Pancreas (tissue), 10 donors: ENCODE measurements around the gene DLGAP3. TPM values are rescaled to one million over a fixed set of nuclear protein-coding genes. Genes with fewer than 3 reads are reported as not detected.

Experiments
- ATAC-seq, 4 donors: fragments of 200-7000 bp; cut with Tn5 transposase; one replicate each; pipeline versions ENCODE4 v1.8.0 to v1.9.1; 2020; ENCODE audit warnings: mild to moderate bottlenecking in 4 of 4, moderate library complexity in 4 of 4
- DNase-seq, 6 donors: peaks; one replicate each; pipeline ENCODE4 v3.0.0-alpha.2; 2020
- FAIRE-seq: peaks from 2 replicates; lab custom pipeline; 2012; peaks lifted over from hg19 to GRCh38; lab: Jason Lieb, UNC
- H3K27ac ChIP-seq, 4 donors: fragments of 200-600 bp; sonication (generic); 1 replicate in 3 of 4; 2 replicates in 1 of 4; pipeline versions ENCODE4 v1.5.0 to v1.8.0; 2020
- H3K27me3 ChIP-seq, 4 donors: fragments of 200-600 bp; one replicate each; pipeline ENCODE4 v1.8.0; 2021
- H3K36me3 ChIP-seq, 3 donors: fragments of 200-600 bp; sonication (generic) in 1 of 3; one replicate each; pipeline versions ENCODE4 v1.5.0 to v1.8.0; 2020 to 2021
- H3K4me1 ChIP-seq, 3 donors: fragments of 200-600 bp; one replicate each; pipeline ENCODE4 v1.8.0; 2021
- H3K4me3 ChIP-seq, 4 donors: fragments of 200-600 bp; sonication (generic) in 2 of 4; one replicate each; pipeline versions ENCODE4 v1.5.0 to v1.8.0; 2020 to 2021
- H3K9me3 ChIP-seq, 4 donors: fragments of 200-600 bp; one replicate each; pipeline ENCODE4 v1.8.0; 2021
- WGBS, 2 donors: extraction: QIAGEN DNeasy Blood & Tissue Kit; methylation state at CpG; one replicate each; pipeline ENCODE4 v1.1.7; 2013; 5-methylcytosine and 5-hydroxymethylcytosine counted together
- intact Hi-C, 3 donors: fragments of 100-400 bp; cut with DNase I; formaldehyde crosslinking; loops; one replicate each; pipeline versions ENCODE4 v1.11.1 to v1.14.2; 2022
- polyA plus RNA-seq, 2 donors: library from polyadenylated mRNA; stranded (reverse); fragments of 200-250 nt; gene quantifications; one replicate each; pipeline ENCODE4 v1.2.3, GENCODE V29; 2013
- total RNA-seq, 6 donors: library from RNA; stranded (reverse); fragmentation: NEBNext Ultra II Directional in 4 of 6; extraction: Animal tissue kit (Norgen Biotek cat#: 25700) in 4 of 6; gene quantifications; one replicate each; pipeline versions ENCODE4 v1.2.1 to v1.2.4, GENCODE V29; 2021 to 2023
- TF ChIP-seq, protein P1 (sequence below), 4 donors: fragments of 200-600 bp; sonication (generic) in 3 of 4; IDR thresholded peaks; one replicate each; pipeline versions ENCODE4 v1.5.0 to v1.8.0; 2021; ENCODE audit warnings: antibody characterized with exemption in 4 of 4
- donor health status: healthy with polysubstance abuse.
- donor health status: DM: no; HTN: no; CAD: no; lungs with moderate emphysema.
- donor health status: DM: no; HTN: no; CAD: no.
- donor health status: control.
- donor health status: control.
- donor health status: Bipolar disorder and iron deficiency.
- donor health status: DM: yes; HTN: yes; CAD: no.
- donor health status: DM: no; HTN: no; CAD: no.
- donor health status: DM: no; HTN: no; CAD: no.
- donor health status: DM: yes; HTN: yes; CAD: no.

DLGAP3 gene
- total and polyA plus RNA-seq, 8 donors = 0.53 to 1.8 (median 1.4) TPM

DNA sequence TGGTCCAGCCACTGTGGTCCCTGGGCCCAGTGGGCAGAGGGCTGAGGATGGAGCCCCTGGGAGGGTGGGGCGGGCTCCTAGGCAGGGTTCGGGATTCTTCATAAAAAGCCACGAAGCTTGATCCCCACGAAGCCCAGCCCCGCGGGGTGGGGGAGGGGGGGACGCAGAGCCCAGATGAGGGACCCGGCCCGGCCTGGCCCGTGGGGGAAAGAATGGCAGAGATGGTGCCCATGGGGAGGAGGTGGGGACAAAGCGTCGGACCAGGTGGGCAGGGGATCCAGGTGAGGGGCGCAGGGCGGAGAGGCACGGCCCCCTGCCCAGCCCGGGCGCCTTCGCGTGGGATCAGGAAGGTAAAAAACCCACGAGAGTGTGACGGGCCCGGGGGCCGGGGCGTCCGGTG lies 63.9 kb downstream of the DLGAP3 start:
- intact Hi-C loops = no loop called here
- ATAC-seq (peak in 2 of 4 donors; percentile 1 to 24), DNase-seq (peak in 4 of 6 donors; percentile 23 to 67 (median 48)), FAIRE-seq (no peak)
- Histone ChIP-seq H3K27me3 (no peaks in the 10 kb centered on the region), H3K9me3 (no peaks in the 10 kb centered on the region), H3K27ac (peak overlapping the region; percentile 73 to 86 (median 81)), H3K4me1 (peaks cover 0 to 4% (median 3%) of the 10 kb centered on the region in 3 donors), H3K4me3 (peak overlapping the region; percentile 32 to 89 (median 62)), H3K36me3 (no peaks in the 10 kb centered on the region)
- 19 to 22% methylated on average over 20 to 25 of the region's 25 CpGs for WGBS, 2 donors
- TF ChIP-seq, protein P1, sequence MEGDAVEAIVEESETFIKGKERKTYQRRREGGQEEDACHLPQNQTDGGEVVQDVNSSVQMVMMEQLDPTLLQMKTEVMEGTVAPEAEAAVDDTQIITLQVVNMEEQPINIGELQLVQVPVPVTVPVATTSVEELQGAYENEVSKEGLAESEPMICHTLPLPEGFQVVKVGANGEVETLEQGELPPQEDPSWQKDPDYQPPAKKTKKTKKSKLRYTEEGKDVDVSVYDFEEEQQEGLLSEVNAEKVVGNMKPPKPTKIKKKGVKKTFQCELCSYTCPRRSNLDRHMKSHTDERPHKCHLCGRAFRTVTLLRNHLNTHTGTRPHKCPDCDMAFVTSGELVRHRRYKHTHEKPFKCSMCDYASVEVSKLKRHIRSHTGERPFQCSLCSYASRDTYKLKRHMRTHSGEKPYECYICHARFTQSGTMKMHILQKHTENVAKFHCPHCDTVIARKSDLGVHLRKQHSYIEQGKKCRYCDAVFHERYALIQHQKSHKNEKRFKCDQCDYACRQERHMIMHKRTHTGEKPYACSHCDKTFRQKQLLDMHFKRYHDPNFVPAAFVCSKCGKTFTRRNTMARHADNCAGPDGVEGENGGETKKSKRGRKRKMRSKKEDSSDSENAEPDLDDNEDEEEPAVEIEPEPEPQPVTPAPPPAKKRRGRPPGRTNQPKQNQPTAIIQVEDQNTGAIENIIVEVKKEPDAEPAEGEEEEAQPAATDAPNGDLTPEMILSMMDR (IDR thresholded peaks at IDR 0.05) = no peak

DNA sequence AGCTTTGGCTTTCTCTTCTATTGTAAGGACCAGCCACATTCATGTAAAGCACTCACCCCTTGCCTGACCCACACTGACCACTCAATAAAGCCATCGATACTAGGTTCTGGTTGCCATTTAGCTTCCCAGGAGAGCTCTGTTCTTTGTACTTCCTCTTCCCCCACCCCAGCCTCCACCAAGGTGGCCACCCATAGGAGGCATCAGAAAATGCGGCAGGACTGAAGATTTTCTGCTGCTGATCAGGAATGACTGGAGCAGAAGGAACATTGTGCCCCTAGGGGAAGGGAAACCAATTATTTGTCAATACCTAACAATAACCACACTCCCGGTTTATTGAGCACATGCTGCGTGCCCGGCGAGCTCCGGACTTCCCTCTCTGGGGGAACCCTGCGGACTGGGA lies 64.7 kb downstream of the DLGAP3 start:
- intact Hi-C loops = no loop called here
- ATAC-seq (no peak), DNase-seq (no peak), FAIRE-seq (no peak)
- TF ChIP-seq, protein P1 (IDR thresholded peaks at IDR 0.05) = no peak
- no peaks in the 10 kb centered on the region for H3K27me3 ChIP-seq
- WGBS, 2 donors = 93 to 98% methylated on average over 8 of the region's 8 CpGs
- H3K4me1 ChIP-seq = peaks cover 3 to 8% (median 5%) of the 10 kb centered on the region in 3 donors
- no peak overlapping the region for H3K27ac ChIP-seq
- no peak overlapping the region for H3K4me3 ChIP-seq
- H3K9me3 ChIP-seq = no peaks in the 10 kb centered on the region
- H3K36me3 ChIP-seq = no peaks in the 10 kb centered on the region

DNA sequence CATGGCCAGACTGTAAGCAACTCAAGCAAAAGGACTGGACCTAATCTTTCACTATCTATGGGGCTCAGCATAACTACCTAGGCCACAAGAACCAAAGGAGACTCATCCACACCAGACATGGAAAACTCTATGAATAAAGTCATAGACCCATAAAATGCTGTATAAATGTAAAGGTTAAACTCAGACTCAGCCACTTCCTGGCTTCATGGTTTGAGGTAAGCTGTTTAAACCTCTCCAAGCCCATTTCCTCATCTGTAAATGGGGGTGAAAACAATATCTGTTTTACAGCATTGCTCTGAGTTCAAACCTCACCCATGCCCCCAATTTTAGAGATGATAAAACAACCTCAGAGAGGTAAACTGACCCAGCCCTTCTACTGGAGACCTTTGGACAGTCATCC lies 65.9 kb downstream of the DLGAP3 start:
- no peak for ATAC-seq
- FAIRE-seq = no peak
- TF ChIP-seq, protein P1 (IDR thresholded peaks at IDR 0.05) = no peak

DNA sequence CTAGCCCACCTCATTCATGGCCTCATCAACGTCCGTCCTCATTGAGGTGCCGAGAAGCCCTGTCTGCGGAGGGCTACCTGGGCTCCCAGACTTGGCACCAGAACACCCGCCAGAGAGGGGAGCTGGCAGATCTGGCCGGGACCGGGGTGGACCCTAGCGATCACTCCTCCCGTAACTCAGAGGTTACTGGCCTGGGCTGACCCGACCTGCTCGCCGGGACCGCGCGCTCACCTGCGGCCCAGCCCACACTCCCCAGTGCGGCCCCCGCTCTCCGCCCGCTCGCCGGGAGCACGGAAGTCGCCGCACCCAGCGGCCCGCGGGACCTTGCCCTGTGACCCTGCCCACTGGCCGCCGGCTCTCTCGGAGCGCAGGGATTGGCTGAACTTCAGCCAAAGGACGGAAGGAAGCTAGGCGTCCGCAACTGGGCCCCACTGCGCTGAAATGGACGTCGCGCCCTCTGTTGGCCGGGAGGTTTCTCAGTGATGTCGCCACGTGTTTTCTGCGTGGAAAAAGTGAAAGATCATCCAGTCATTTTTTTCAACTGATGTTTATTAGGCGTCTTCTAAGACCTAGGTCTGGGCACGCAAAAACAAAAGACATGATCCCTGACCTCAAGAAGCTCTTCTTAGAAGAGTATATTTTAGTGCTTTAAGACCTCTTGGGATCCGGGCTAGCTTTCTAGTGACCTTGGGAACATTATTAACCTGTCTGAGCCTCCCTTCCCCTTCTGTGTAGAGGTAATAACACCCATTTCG lies 69.8 kb downstream of the DLGAP3 start, which contains the start of gene SMIM12:
Gene SMIM12, minus strand, starts transcription at position 304 of the 755 bp plus-strand sequence. CDS start 3,772 bp downstream, outside the sequence.
- DNase-seq (peak; percentile 93 to 97 (median 94)), ATAC-seq (peak; percentile 99), FAIRE-seq (peak; percentile 74)
- peak within 1 kb of the TSS; percentile 75 to 98 (median 91) for H3K4me3 ChIP-seq
- intact Hi-C loops = no loop called here
- H3K9me3 ChIP-seq = no peaks in the 10 kb centered on the region
- WGBS, 2 donors = 0 to 1% methylated on average over 44 to 47 of the region's 47 CpGs
- peak within 1 kb of the TSS; percentile 58 to 82 (median 62) for H3K27ac ChIP-seq
- peaks cover 0 to 11% (median 7%) of the 10 kb centered on the region in 3 donors for H3K36me3 ChIP-seq
- H3K27me3 ChIP-seq = no peaks in the 10 kb centered on the region
- peaks cover 4 to 18% (median 9%) of the 10 kb centered on the region in 3 donors for H3K4me1 ChIP-seq
- TF ChIP-seq, protein P1 (IDR thresholded peaks at IDR 0.05) = peak; percentile 67 to 81 (median 78)

More for the DNA sequence above, 65.9 kb downstream of the DLGAP3 start:
- no peak overlapping the region for H3K4me3 ChIP-seq
- H3K4me1 ChIP-seq = peaks cover 6 to 12% (median 8%) of the 10 kb centered on the region in 3 donors
- H3K27ac ChIP-seq = no peak overlapping the region
- H3K9me3 ChIP-seq = no peaks in the 10 kb centered on the region
- no peaks in the 10 kb centered on the region for H3K27me3 ChIP-seq
- intact Hi-C loops = no loop called here
- DNase-seq = no peak
- H3K36me3 ChIP-seq = no peaks in the 10 kb centered on the region
